IMR-90 (cell line): Measurements from ENCODE around the gene CXCL12. TPM values are rescaled to one million over a fixed set of nuclear protein-coding genes. Genes with fewer than 3 reads are reported as not detected.

Source experiments
- ATAC-seq: fragments of 200-7000 bp; cut with Tn5 transposase; 2 replicates; pipeline ENCODE4 v1.9.1; 2020; ENCODE audit warnings: low read depth, mild to moderate bottlenecking, moderate library complexity
- BruUV-seq: library from RNA; stranded (reverse); fragments of 400-500 nt; replicated peaks from 2 replicates; lab custom pipeline; 2021; lab: Mats Ljungman, UMichigan
- CTCF ChIA-PET: fragments of 300-600 bp; formaldehyde crosslinking; extraction: SDS; loops from one replicate; lab custom pipeline; 2021; ENCODE audit warnings: antibody characterized with exemption; lab: Yijun Ruan, JAX
- POLR2A ChIA-PET: fragments of 300-600 bp; sonication (Branson Sonifier 250); formaldehyde crosslinking; loops from one replicate; lab custom pipeline; 2022; ENCODE audit warnings: antibody characterized with exemption; ENCODE audit not compliant: unreplicated experiment; lab: Charles Lee
- DNase-seq: peaks from one replicate; pipeline ENCODE4 v3.0.0; 2013
- H2AFZ ChIP-seq: replicated peaks from 2 replicates; pipeline ENCODE3; 2013; ENCODE audit warnings: low read length, mild to moderate bottlenecking; ENCODE audit not compliant: poor library complexity
- H2AK5ac ChIP-seq: 2 replicates; pipeline ENCODE4 v1.6.1; 2013; ENCODE audit warnings: low read depth, low read length, inconsistent platforms
- H2AK9ac ChIP-seq: replicated peaks from 2 replicates; pipeline ENCODE3; 2013; ENCODE audit warnings: mild to moderate bottlenecking, low read depth, low read length, moderate library complexity; ENCODE audit not compliant: poor library complexity
- H2BK120ac ChIP-seq: 2 replicates; pipeline ENCODE4 v1.6.1; 2013; ENCODE audit warnings: low read depth, low read length, inconsistent platforms
- H2BK15ac ChIP-seq: 3 replicates; pipeline ENCODE4 v1.6.1; 2013; ENCODE audit warnings: low read depth, low read length, inconsistent platforms
- H2BK20ac ChIP-seq: 2 replicates; pipeline ENCODE4 v1.6.1; 2013; ENCODE audit warnings: low read depth, mild to moderate bottlenecking, inconsistent platforms, low read length, moderate library complexity
- H2BK5ac ChIP-seq: 2 replicates; pipeline ENCODE4 v1.6.1; 2013; ENCODE audit warnings: mild to moderate bottlenecking, low read depth, low read length, inconsistent platforms; ENCODE audit not compliant: poor library complexity, severe bottlenecking
- H3K14ac ChIP-seq: replicated peaks from 2 replicates; pipeline ENCODE4 v1.6.1; 2013; ENCODE audit warnings: low read depth, low read length, inconsistent platforms
- H3K18ac ChIP-seq: 2 replicates; pipeline ENCODE4 v1.6.1; 2013; ENCODE audit warnings: low read depth, low read length, control low read depth
- H3K23ac ChIP-seq: 2 replicates; pipeline ENCODE4 v1.6.1; 2013; ENCODE audit warnings: low read depth, low read length, inconsistent platforms
- H3K27ac ChIP-seq: 2 replicates; pipeline ENCODE4 v1.5.1; 2013; ENCODE audit warnings: mild to moderate bottlenecking, control low read depth, low read length; ENCODE audit not compliant: insufficient read depth
- H3K27me3 ChIP-seq: 2 replicates; pipeline ENCODE4 v1.6.1; 2013; ENCODE audit warnings: low read length; ENCODE audit not compliant: control insufficient read depth, insufficient read depth
- H3K36me3 ChIP-seq: 2 replicates; pipeline ENCODE4 v1.6.1; 2013; ENCODE audit warnings: low read length, mixed read lengths; ENCODE audit not compliant: control insufficient read depth, insufficient read depth
- H3K4ac ChIP-seq: 2 replicates; pipeline ENCODE4 v1.6.1; 2013; ENCODE audit warnings: low read depth, low read length, inconsistent platforms
- H3K4me1 ChIP-seq: 2 replicates; pipeline ENCODE4 v1.6.1; 2013; ENCODE audit warnings: low read length, mixed read lengths; ENCODE audit not compliant: control insufficient read depth, insufficient read depth
- H3K4me2 ChIP-seq: 2 replicates; pipeline ENCODE4 v1.6.1; 2013; ENCODE audit warnings: low read depth, mild to moderate bottlenecking, control low read depth, low read length, moderate library complexity
- H3K4me3 ChIP-seq: 2 replicates; pipeline ENCODE4 v1.5.1; 2013; ENCODE audit warnings: low read depth, mild to moderate bottlenecking, control low read depth, low read length, moderate library complexity; ENCODE audit not compliant: insufficient read depth
- H3K56ac ChIP-seq: 2 replicates; pipeline ENCODE4 v1.6.1; 2013; ENCODE audit warnings: low read length, inconsistent platforms; ENCODE audit not compliant: insufficient read depth; ENCODE audit errors: extremely low read depth
- H3K79me1 ChIP-seq, 2 experiments: 2 replicates each; pipeline ENCODE4 v1.6.1; 2013; ENCODE audit warnings: low read length in 2 of 2, inconsistent platforms in 1 of 2, low read depth in 1 of 2
- H3K9ac ChIP-seq: 2 replicates; pipeline ENCODE4 v1.6.1; 2013; ENCODE audit warnings: low read depth, low read length, control low read depth
- H3K9me1 ChIP-seq: 2 replicates; pipeline ENCODE4 v1.6.1; 2013; ENCODE audit warnings: low read length, inconsistent platforms; ENCODE audit not compliant: insufficient read depth
- H3K9me3 ChIP-seq: 2 replicates; pipeline ENCODE4 v1.6.1; 2013; ENCODE audit warnings: low read length; ENCODE audit not compliant: control insufficient read depth, insufficient read depth
- H4K20me1 ChIP-seq: 2 replicates; pipeline ENCODE4 v1.6.1; 2013; ENCODE audit warnings: low read length, inconsistent platforms; ENCODE audit not compliant: insufficient read depth
- H4K5ac ChIP-seq: 2 replicates; pipeline ENCODE4 v1.6.1; 2013; ENCODE audit warnings: mild to moderate bottlenecking, low read depth, low read length, control low read depth
- H4K8ac ChIP-seq, 2 experiments: 2 replicates each; pipeline ENCODE4 v1.6.1; 2013; ENCODE audit warnings: low read depth in 2 of 2, low read length in 2 of 2, control low read depth in 1 of 2, inconsistent platforms in 1 of 2
- H4K91ac ChIP-seq: 2 replicates; pipeline ENCODE4 v1.6.1; 2013; ENCODE audit warnings: low read depth, low read length, inconsistent platforms; ENCODE audit not compliant: insufficient read depth
- BHLHE40 ChIP-seq: fragments of 150-350 bp; IDR thresholded peaks from 2 replicates; pipeline ENCODE4 v1.6.1; 2016; ENCODE audit warnings: mild to moderate bottlenecking, low read depth, low read length
- CEBPB ChIP-seq: IDR thresholded peaks from 2 replicates; pipeline ENCODE4 v1.6.1; 2012; ENCODE audit warnings: low read depth, low read length, improper control_type of control experiment
- CHD1 ChIP-seq: IDR thresholded peaks from 2 replicates; pipeline ENCODE4 v1.6.1; 2012; ENCODE audit warnings: low read depth, low read length, improper control_type of control experiment
- CTCF ChIP-seq: conservative IDR thresholded peaks from 2 replicates; pipeline ENCODE4 v1.5.1; 2012; ENCODE audit warnings: mild to moderate bottlenecking, low read depth, low read length, improper control_type of control experiment
- ELK1 ChIP-seq: fragments of 150-350 bp; IDR thresholded peaks from 2 replicates; pipeline ENCODE4 v1.6.1; 2016; ENCODE audit warnings: low read depth, mild to moderate bottlenecking, low read length, moderate library complexity, borderline replicate concordance
- FOS ChIP-seq: fragments of 150-350 bp; IDR thresholded peaks from 2 replicates; pipeline ENCODE4 v1.6.1; 2016; ENCODE audit warnings: low read depth, low read length
- MAFK ChIP-seq: IDR thresholded peaks from 2 replicates; pipeline ENCODE4 v1.6.1; 2012; ENCODE audit warnings: low read depth, low read length, improper control_type of control experiment
- MAZ ChIP-seq: IDR thresholded peaks from 2 replicates; pipeline ENCODE4 v1.6.1; 2012; ENCODE audit warnings: low read depth, mild to moderate bottlenecking, low read length, improper control_type of control experiment, moderate library complexity, borderline replicate concordance
- MXI1 ChIP-seq: IDR thresholded peaks from 2 replicates; pipeline ENCODE4 v1.6.1; 2012; ENCODE audit warnings: low read depth, mild to moderate bottlenecking, low read length, moderate library complexity, borderline replicate concordance
- NFE2L2 ChIP-seq: fragments of 150-350 bp; IDR thresholded peaks from 2 replicates; pipeline ENCODE4 v1.6.1; 2016; ENCODE audit warnings: low read depth, mild to moderate bottlenecking, low read length
- POLR2A ChIP-seq: IDR thresholded peaks from 2 replicates; pipeline ENCODE4 v1.6.1; 2012; ENCODE audit warnings: mild to moderate bottlenecking, low read depth, low read length
- RAD21 ChIP-seq: IDR thresholded peaks from 2 replicates; pipeline ENCODE4 v1.6.1; 2012; ENCODE audit warnings: low read length, improper control_type of control experiment
- RCOR1 ChIP-seq: IDR thresholded peaks from 2 replicates; pipeline ENCODE4 v1.6.1; 2012; ENCODE audit warnings: mild to moderate bottlenecking, low read length, improper control_type of control experiment; ENCODE audit not compliant: insufficient replicate concordance
- RFX5 ChIP-seq: IDR thresholded peaks from 2 replicates; pipeline ENCODE4 v1.8.0; 2012; ENCODE audit warnings: low read depth, mild to moderate bottlenecking, low read length, moderate library complexity
- SMC3 ChIP-seq: fragments of 150-350 bp; IDR thresholded peaks from 2 replicates; pipeline ENCODE4 v1.6.1; 2016; ENCODE audit warnings: low read depth, mild to moderate bottlenecking, antibody characterized with exemption, low read length, moderate library complexity
- USF2 ChIP-seq: fragments of 150-350 bp; IDR thresholded peaks from 2 replicates; pipeline ENCODE4 v1.6.1; 2017; ENCODE audit warnings: mild to moderate bottlenecking, antibody characterized with exemption, low read length, low read depth
- WGBS, 2 experiments: methylation state at CpG; one replicate each; pipeline versions ENCODE4 v1.1.5 to v1.1.7; 2013; ENCODE audit warnings: missing lambda C conversion rate in 2 of 2; ENCODE audit not compliant: insufficient read length in 1 of 2; ENCODE audit errors: extremely low coverage in 2 of 2; 5-methylcytosine and 5-hydroxymethylcytosine counted together
- dilution Hi-C: fragments of 300-500 bp; cut with HindIII; formaldehyde crosslinking; loops from one replicate; pipeline ENCODE4 v1.14.3; 2018; ENCODE audit warnings: low sequenced_read_pairs; ENCODE audit not compliant: unreplicated experiment
- in situ Hi-C: fragments of 300-500 bp; cut with MboI; formaldehyde crosslinking; loops from 3 replicates; pipeline ENCODE4 v1.14.3; 2019; ENCODE audit warnings: low sequenced_read_pairs, inconsistent platforms, mixed read lengths
- intact Hi-C: fragments of 100-400 bp; cut with micrococcal nuclease; formaldehyde crosslinking; loops from 2 replicates; pipeline ENCODE4 v1.10.0; 2022
- polyA plus RNA-seq, 3 experiments: library from polyadenylated mRNA; depleted of rRNA; stranded (reverse); fragments of >200 nt; gene quantifications; 2 replicates each; pipeline ENCODE4 v1.2.3, GENCODE V29; 2012; ENCODE audit warnings: low replicate concordance in 1 of 3
- total RNA-seq: library from RNA; depleted of rRNA; stranded (reverse); fragments of >200 nt; gene quantifications from 2 replicates; pipeline ENCODE4 v1.2.3, GENCODE V29; 2012

CXCL12 gene
- total and polyA plus RNA-seq, 2 of the 4 experiments (the other 2 are of a cell fraction) = 15.8 to 80.7 TPM

- Histone ChIP-seq H2BK20ac (no peak overlapping the region), H4K8ac (no peak overlapping the region), H4K20me1 (no peaks in the 10 kb centered on the region), H3K18ac (no peak overlapping the region), H3K56ac (no peak overlapping the region), H3K4ac (no peak overlapping the region), H4K5ac (no peak overlapping the region), H3K27me3 (peaks cover 50% of the 10 kb centered on the region), H3K4me3 (no peak overlapping the region), H4K91ac (no peak overlapping the region), H2AFZ (no peak overlapping the region), H3K9me1 (no peaks in the 10 kb centered on the region), H2AK5ac (no peak overlapping the region), H2AK9ac (no peak overlapping the region), H2BK120ac (no peak overlapping the region), H3K14ac (no peak overlapping the region), H3K36me3 (no peaks in the 10 kb centered on the region), H3K27ac (no peak overlapping the region), H3K9me3 (no peaks in the 10 kb centered on the region), H2BK5ac (no peak overlapping the region), H3K9ac (no peak overlapping the region), H3K23ac (no peak overlapping the region), H3K4me2 (no peak overlapping the region), H3K4me1 (no peaks in the 10 kb centered on the region), H2BK15ac (no peak overlapping the region), H3K79me1 (no peaks in the 10 kb centered on the region)
- TF ChIP-seq FOS (no peak), ELK1 (no peak), NFE2L2 (no peak), RCOR1 (no peak), CEBPB (no peak), MXI1 (no peak), RAD21 (no peak), POLR2A (no peak), USF2 (no peak), CHD1 (no peak), SMC3 (no peak), BHLHE40 (no peak), CTCF (no peak), MAFK (no peak), RFX5 (no peak), MAZ (no peak)
- dilution Hi-C loops = no loop called here
- ATAC-seq = no peak
- no peak for DNase-seq
- BruUV-seq = no TSS peak
- in situ Hi-C loops = loop anchor here (5.0 kb wide), 2 partner anchors 467 to 723 kb away; no protein-coding TSS in a partner anchor
- WGBS, 2 experiments = 80% methylated on average over 1 of the region's 4 CpGs; no CpG with 5 or more reads in 1 of the 2 experiments
- POLR2A ChIA-PET = no interaction called here
- CTCF ChIA-PET = no interaction called here
- intact Hi-C loops = no loop called here
Observed at GRCh38 chr10:44394696-44395381, 9.9 kb upstream of the CXCL12 start.
